ENCODE results near the gene SLC17A7. TPM values are rescaled to one million over a fixed set of nuclear protein-coding genes. Genes with fewer than 3 reads are reported as not detected.

The SLC17A7 gene
- total RNA-seq: 0.16 and 0.19 TPM in 2 replicates

DNA sequence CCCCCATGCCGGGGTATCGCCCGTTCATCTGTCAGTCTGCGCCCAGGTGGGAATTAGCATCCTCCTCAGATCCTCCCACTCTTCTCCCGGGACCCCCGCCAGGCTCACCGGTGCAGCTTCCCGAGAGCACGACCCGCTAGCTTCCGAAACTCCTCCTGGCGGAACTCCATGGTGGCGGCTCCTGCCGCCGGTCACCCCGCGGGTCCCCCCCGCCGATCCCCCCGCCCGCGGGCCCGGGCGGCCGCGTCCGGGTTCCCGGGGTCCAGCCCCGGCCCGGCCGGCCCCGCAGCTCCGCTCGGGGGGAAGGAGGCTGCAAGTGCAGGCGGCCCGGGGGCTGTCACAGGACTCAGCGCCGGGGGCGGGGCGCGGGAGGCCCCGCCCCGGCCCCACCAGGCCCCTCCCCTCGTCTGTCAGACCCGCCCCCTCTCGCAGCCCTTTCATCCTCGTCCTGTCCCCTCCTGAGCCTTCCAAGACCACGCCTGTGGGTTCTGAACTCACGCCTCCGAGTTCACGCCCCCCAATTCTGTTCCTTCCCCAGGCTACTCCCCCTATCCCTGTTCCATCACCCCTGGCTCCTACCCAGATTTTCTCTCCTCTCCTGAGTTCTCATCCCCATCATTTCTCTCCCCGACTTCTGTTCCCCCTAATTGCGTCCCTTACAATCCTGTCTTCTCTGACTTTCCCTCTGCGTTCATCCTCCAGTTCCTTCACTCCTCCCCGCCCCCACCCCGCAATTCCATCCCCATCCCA lies at the start of gene SLC17A7:
Gene SLC17A7 (minus strand): TSS at position 318 of the 750 bp plus-strand sequence. CDS start 148 bp downstream, at position 170.

DNA sequence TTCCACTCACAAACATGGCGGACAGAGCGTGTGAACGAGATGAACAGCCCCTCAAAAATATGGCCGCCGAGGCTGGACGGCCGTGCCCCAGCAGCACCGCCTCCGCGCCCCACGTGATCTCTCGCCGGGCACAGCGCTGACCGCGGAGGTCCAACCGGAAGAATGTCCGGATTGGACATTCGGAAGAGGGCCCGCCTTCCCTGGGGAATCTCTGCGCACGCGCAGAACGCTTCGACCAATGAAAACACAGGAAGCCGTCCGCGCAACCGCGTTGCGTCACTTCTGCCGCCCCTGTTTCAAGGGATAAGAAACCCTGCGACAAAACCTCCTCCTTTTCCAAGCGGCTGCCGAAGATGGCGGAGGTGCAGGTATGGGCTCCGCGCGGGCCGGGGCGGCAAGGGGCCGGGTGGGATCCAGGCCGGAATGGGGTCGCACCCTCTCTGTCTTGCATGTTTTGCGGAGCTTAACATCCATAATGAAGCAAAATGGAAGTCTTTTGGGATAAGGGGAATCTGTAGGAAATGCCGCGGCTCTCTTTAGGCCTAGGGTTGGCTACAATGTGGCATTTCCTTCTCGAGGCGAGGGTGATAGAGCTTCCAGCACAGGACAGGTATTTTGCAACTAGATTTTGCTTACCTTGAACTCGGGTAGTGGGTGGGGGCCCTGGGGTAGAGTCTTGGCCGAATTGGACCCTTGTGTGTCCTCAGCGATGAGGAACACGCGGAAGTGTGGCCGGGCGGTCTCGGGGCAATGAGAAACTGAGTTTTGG lies 46.1 kb upstream of the SLC17A7 start, which contains the start of gene RPL13A:
Gene RPL13A (plus strand): TSS at position 332 of the 769 bp plus-strand sequence. CDS start 22 bp downstream, at position 354.

DNA sequence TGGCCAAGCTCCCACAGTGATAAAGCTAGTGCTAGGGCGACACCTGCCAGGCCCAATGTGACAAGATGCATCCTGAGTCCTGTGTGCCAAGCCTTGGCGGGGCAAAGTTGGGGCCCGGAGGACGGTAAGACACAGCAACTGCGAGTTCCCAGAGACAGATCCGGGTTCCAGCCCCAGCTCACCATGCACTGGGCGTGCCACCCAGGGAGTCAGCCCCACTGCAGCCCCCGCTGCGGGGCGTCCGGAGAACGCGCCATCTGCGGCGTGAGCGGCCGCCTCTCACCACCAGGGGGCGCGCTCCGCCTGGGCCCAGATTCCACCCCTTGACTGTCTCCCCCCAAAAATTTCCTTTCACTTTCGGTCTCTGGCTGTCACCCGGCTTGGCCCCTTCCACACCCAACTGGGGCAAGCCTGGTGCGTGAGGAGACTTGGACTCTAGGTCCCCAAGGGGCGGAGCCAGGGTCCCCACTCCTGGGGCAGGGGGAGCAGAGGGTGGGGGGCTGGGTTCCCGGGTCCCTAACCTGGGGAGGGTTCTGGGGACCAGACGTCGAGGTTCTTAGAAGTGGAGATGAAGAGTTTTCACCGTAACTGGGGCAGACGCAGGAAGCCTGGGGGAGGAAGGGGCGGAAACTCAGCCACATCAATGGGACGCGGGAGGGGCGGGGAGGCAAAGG lies 32.7 kb upstream of the SLC17A7 start, which contains the start of gene FLT3LG:
Gene FLT3LG (plus strand): TSS at position 348 of the 674 bp plus-strand sequence. CDS start 425 bp downstream, outside the sequence.

DNA sequence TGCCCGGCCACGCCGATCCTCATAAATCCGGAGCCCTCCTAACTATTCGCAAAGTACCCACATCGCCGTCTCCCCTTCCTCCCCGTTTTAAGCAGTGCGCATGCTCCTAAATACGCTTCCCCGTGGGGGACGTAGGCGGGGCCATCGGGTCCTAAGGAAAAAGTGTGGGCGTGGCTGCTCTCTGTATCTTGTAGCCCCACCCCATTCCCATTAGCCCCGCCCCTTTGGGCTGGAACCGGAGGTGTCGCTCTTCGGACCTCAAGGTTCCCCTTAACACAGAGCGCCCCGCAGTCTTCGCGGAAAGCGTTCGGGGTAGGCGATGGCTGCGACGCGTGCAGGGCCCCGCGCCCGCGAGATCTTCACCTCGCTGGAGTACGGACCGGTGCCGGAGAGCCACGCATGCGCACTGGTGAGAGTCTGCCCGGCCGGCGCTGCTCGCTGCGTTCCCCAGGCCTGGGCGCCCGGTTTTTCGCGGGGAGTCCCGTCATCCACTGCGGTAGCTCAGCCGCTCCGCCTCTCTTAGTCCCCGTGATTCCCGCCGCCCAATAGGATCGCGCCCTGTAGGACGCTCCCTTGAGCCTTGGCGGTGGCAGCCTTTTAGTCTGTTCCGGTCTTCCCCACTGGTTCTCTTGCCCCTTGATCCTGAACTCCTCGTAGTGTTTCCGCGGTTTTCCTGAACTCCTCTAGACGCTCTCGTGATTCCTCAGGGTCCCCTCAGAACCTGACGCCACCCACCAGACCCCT lies 11.9 kb upstream of the SLC17A7 start, which contains the start of gene ALDH16A1:
Gene ALDH16A1 (plus strand): TSS at position 213 of the 744 bp plus-strand sequence. CDS start 107 bp downstream, at position 320.

DNA sequence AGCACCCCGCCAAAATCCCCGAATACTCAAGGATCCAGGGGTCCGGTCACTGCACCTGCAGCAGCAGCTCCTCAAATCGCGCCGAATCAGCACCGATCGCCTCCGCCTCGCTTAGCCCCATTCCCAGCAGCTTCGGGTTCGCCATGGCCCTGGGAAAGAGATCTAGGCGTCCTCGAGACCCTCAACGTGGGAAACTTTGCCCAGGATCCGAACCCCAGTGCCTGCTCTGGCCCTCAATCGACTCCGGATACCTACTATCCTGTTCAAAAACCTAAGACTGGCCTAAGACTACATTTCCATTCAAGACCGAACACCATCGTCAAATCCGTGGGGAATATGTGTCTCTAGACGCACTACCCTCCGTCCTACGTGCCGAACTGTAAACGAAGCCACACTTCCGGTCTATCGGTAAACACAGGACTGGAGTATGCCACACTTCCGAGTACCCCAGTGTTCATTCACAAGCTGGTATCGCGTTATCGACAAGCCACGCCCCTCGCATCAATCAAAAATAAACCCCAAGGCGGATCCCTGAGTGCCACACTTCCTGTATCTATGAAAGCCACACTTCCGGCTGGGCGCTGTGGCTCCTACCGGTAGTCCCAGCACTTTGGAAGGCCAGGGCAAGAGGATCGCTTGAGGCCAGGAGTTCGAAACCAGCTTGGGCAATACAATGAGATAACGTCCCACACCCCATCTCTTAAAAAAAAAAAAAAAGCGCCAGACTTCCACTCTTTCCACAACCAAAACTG lies 10.3 kb upstream of the SLC17A7 start, which contains the start of gene PIH1D1:
Gene PIH1D1 (minus strand): TSS at position 385 of the 752 bp plus-strand sequence. CDS start 240 bp downstream, at position 145.

DNA sequence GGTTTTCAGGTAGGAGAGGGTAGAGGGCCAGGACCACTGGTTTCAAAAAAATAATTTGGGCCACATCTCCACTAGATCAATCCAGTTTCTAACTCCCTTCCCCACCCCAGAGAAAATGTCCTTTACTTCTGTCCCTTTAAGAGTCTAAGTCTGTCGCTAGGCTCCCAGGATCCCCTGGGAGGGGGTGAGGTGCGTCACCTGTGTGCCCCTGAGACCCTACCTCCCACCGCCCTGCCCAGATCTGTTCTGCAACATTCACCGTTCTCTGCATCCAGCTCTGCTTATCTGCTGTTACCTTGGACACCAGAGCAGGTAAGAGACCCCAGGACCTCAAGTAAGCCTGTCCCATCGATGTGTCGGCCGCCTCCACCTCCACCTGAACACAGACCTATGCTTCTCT lies 16.1 kb downstream of the SLC17A7 start, which contains the start of gene GFY:
Gene GFY (plus strand): TSS at position 211 of the 400 bp plus-strand sequence. CDS start 1,043 bp downstream, outside the sequence.

DNA sequence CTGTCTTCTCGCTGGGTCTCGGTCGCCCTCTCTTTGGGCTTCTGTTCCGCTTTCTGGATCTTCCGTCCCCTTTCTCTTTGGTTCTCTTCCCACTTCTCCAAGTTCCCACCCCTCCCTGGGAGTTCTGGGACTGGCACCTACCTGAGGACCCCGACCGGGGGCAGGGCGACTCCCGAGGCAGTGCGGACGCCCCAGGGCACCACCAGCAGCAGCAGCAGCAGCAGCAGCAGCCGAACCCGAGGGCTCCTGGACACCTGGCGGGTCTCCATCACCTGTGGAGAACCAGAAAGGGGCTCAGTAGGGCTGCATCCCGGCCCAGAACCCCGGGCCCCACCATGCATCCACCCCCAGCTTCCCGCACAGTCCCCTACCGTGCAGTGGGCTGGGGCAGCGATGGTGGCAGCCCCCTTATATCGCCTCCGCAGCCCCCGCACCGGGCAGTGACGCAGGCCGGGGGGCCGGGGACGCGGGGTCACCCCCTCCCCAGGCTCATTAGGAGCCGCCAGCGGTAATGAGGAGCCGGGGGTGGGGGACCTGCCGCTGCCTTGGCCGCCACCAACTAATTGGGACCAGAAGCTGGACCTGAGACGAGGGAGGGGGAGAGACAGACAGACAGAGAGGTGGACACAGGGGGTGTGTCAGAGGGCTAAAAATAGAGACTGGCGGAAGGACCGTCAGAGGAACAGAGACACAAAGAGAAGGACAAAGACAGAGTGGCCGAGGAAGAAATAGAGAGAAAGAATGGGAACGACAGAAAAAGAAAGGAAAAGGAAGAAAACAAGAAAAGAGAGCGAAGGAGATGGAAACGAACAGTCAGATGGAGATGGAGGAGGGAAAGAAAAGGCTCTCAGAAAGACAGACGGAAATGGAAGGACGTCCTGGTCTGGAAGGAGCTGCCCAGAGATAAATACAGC lies 18.0 kb downstream of the SLC17A7 start, which contains the start of gene PTH2:
Gene PTH2 (minus strand): TSS at position 371 of the 914 bp plus-strand sequence. CDS start 102 bp downstream, at position 269.

DNA sequence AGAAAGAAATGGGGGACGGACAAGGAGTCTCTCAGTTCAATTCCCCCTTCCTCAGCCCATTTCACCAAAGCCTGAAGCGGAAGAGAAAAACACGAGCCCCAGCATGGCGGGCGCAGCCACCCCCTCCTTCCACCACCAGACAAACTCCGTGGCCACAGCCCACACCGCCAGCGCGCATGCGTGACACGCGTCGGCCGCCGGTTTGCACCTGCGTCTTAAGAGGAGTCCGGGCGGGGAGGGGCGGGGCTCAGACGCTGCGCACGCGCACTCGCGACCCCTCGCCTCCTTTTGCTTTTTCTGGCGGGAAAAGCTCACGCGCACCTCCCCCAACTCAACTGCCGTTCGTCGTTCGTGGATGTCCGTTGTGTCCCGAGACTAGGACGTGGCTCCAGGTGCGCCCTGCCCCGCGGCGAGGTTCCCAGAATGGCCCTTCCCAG lies 53.4 kb downstream of the SLC17A7 start, which contains the start of gene KASH5:
Gene KASH5 (plus strand): TSS at position 314 of the 437 bp plus-strand sequence. CDS start 2,635 bp downstream, outside the sequence.

Other genes with a start within 250 kb of the SLC17A7 start
- under 0.01 and 0.63 TPM in 2 replicates for gene SLC6A16, start 116.3 kb downstream of the SLC17A7 start, total RNA-seq
- gene CD37, start 106.1 kb downstream of the SLC17A7 start, total RNA-seq: not detected in 2 replicates
- gene TEAD2, start 79.1 kb downstream of the SLC17A7 start, total RNA-seq: 35.9 and 51.0 TPM in 2 replicates
- 0.31 TPM in 1 of 2 replicates, not detected in the other for gene DKKL1, start 77.7 kb downstream of the SLC17A7 start, total RNA-seq
- not detected in 2 replicates for gene KASH5, start 53.3 kb downstream of the SLC17A7 start, total RNA-seq
- gene PTH2, start 18.1 kb downstream of the SLC17A7 start, total RNA-seq: not detected in 2 replicates
- not detected in 2 replicates for gene GFY, start 16.1 kb downstream of the SLC17A7 start, total RNA-seq
- 110 and 142 TPM in 2 replicates for gene PIH1D1, start 10.3 kb upstream of the SLC17A7 start, total RNA-seq
- gene ALDH16A1, start 11.7 kb upstream of the SLC17A7 start, total RNA-seq: 30.3 and 50.7 TPM in 2 replicates
- gene FLT3LG, start 32.7 kb upstream of the SLC17A7 start, total RNA-seq: 1.3 and 2.0 TPM in 2 replicates
- gene RPL13A, start 46.1 kb upstream of the SLC17A7 start, total RNA-seq: 2,122 and 2,841 TPM in 2 replicates
- gene RPS11, start 54.9 kb upstream of the SLC17A7 start, total RNA-seq: 2,665 and 3,458 TPM in 2 replicates
- 60.9 and 92.8 TPM in 2 replicates for gene FCGRT, start 71.1 kb upstream of the SLC17A7 start, total RNA-seq
- gene RCN3, start 86.5 kb upstream of the SLC17A7 start, total RNA-seq: 10.5 and 15.2 TPM in 2 replicates
- gene NOSIP, start 139.0 kb upstream of the SLC17A7 start, total RNA-seq: 126 and 136 TPM in 2 replicates
- gene PRRG2, start 139.8 kb upstream of the SLC17A7 start, total RNA-seq: 2.6 and 3.7 TPM in 2 replicates
- gene PRR12, start 149.7 kb upstream of the SLC17A7 start, total RNA-seq: 2.3 and 4.5 TPM in 2 replicates
- 22.3 and 30.3 TPM in 2 replicates for gene RRAS, start 198.6 kb upstream of the SLC17A7 start, total RNA-seq
- 8.3 and 20.1 TPM in 2 replicates for gene SCAF1, start 200.7 kb upstream of the SLC17A7 start, total RNA-seq
- gene IRF3, start 224.3 kb upstream of the SLC17A7 start, total RNA-seq: 65.2 and 71.7 TPM in 2 replicates
- gene BCL2L12, start 224.4 kb upstream of the SLC17A7 start, total RNA-seq: 4.5 and 7.0 TPM in 2 replicates
- gene PRMT1, start 235.7 kb upstream of the SLC17A7 start, total RNA-seq: 400 and 451 TPM in 2 replicates
- 0.63 and 3.2 TPM in 2 replicates for gene ADM5, start 248.1 kb upstream of the SLC17A7 start, total RNA-seq
- 22.8 and 24.9 TPM in 2 replicates for gene CPT1C, start 249.6 kb upstream of the SLC17A7 start, total RNA-seq

All from bladder microvascular endothelial cell (primary cell).